IMR-90 (cell line): ENCODE data around the gene MSANTD1. TPM values are rescaled to one million over a fixed set of nuclear protein-coding genes. Genes with fewer than 3 reads are reported as not detected.

ENCODE experiments used
- ATAC-seq: fragments of 200-7000 bp; cut with Tn5 transposase; 2 replicates; pipeline ENCODE4 v1.9.1; 2020; ENCODE audit warnings: low read depth, mild to moderate bottlenecking, moderate library complexity
- BruUV-seq: library from RNA; stranded (reverse); fragments of 400-500 nt; replicated peaks from 2 replicates; lab custom pipeline; 2021; lab: Mats Ljungman, UMichigan
- CTCF ChIA-PET: fragments of 300-600 bp; formaldehyde crosslinking; extraction: SDS; loops from one replicate; lab custom pipeline; 2021; ENCODE audit warnings: antibody characterized with exemption; lab: Yijun Ruan, JAX
- POLR2A ChIA-PET: fragments of 300-600 bp; sonication (Branson Sonifier 250); formaldehyde crosslinking; loops from one replicate; lab custom pipeline; 2022; ENCODE audit warnings: antibody characterized with exemption; ENCODE audit not compliant: unreplicated experiment; lab: Charles Lee
- DNase-seq: peaks from one replicate; pipeline ENCODE4 v3.0.0; 2013
- H2AFZ ChIP-seq: replicated peaks from 2 replicates; pipeline ENCODE3; 2013; ENCODE audit warnings: low read length, mild to moderate bottlenecking; ENCODE audit not compliant: poor library complexity
- H2AK5ac ChIP-seq: 2 replicates; pipeline ENCODE4 v1.6.1; 2013; ENCODE audit warnings: low read depth, low read length, inconsistent platforms
- H2AK9ac ChIP-seq: replicated peaks from 2 replicates; pipeline ENCODE3; 2013; ENCODE audit warnings: mild to moderate bottlenecking, low read depth, low read length, moderate library complexity; ENCODE audit not compliant: poor library complexity
- H2BK120ac ChIP-seq: 2 replicates; pipeline ENCODE4 v1.6.1; 2013; ENCODE audit warnings: low read depth, low read length, inconsistent platforms
- H2BK15ac ChIP-seq: 3 replicates; pipeline ENCODE4 v1.6.1; 2013; ENCODE audit warnings: low read depth, low read length, inconsistent platforms
- H2BK20ac ChIP-seq: 2 replicates; pipeline ENCODE4 v1.6.1; 2013; ENCODE audit warnings: low read depth, mild to moderate bottlenecking, inconsistent platforms, low read length, moderate library complexity
- H2BK5ac ChIP-seq: 2 replicates; pipeline ENCODE4 v1.6.1; 2013; ENCODE audit warnings: mild to moderate bottlenecking, low read depth, low read length, inconsistent platforms; ENCODE audit not compliant: poor library complexity, severe bottlenecking
- H3K14ac ChIP-seq: replicated peaks from 2 replicates; pipeline ENCODE4 v1.6.1; 2013; ENCODE audit warnings: low read depth, low read length, inconsistent platforms
- H3K18ac ChIP-seq: 2 replicates; pipeline ENCODE4 v1.6.1; 2013; ENCODE audit warnings: low read depth, low read length, control low read depth
- H3K23ac ChIP-seq: 2 replicates; pipeline ENCODE4 v1.6.1; 2013; ENCODE audit warnings: low read depth, low read length, inconsistent platforms
- H3K27ac ChIP-seq: 2 replicates; pipeline ENCODE4 v1.5.1; 2013; ENCODE audit warnings: mild to moderate bottlenecking, control low read depth, low read length; ENCODE audit not compliant: insufficient read depth
- H3K27me3 ChIP-seq: 2 replicates; pipeline ENCODE4 v1.6.1; 2013; ENCODE audit warnings: low read length; ENCODE audit not compliant: control insufficient read depth, insufficient read depth
- H3K36me3 ChIP-seq: 2 replicates; pipeline ENCODE4 v1.6.1; 2013; ENCODE audit warnings: low read length, mixed read lengths; ENCODE audit not compliant: control insufficient read depth, insufficient read depth
- H3K4ac ChIP-seq: 2 replicates; pipeline ENCODE4 v1.6.1; 2013; ENCODE audit warnings: low read depth, low read length, inconsistent platforms
- H3K4me1 ChIP-seq: 2 replicates; pipeline ENCODE4 v1.6.1; 2013; ENCODE audit warnings: low read length, mixed read lengths; ENCODE audit not compliant: control insufficient read depth, insufficient read depth
- H3K4me2 ChIP-seq: 2 replicates; pipeline ENCODE4 v1.6.1; 2013; ENCODE audit warnings: low read depth, mild to moderate bottlenecking, control low read depth, low read length, moderate library complexity
- H3K4me3 ChIP-seq: 2 replicates; pipeline ENCODE4 v1.5.1; 2013; ENCODE audit warnings: low read depth, mild to moderate bottlenecking, control low read depth, low read length, moderate library complexity; ENCODE audit not compliant: insufficient read depth
- H3K56ac ChIP-seq: 2 replicates; pipeline ENCODE4 v1.6.1; 2013; ENCODE audit warnings: low read length, inconsistent platforms; ENCODE audit not compliant: insufficient read depth; ENCODE audit errors: extremely low read depth
- H3K79me1 ChIP-seq, 2 experiments: 2 replicates each; pipeline ENCODE4 v1.6.1; 2013; ENCODE audit warnings: low read length in 2 of 2, inconsistent platforms in 1 of 2, low read depth in 1 of 2
- H3K9ac ChIP-seq: 2 replicates; pipeline ENCODE4 v1.6.1; 2013; ENCODE audit warnings: low read depth, low read length, control low read depth
- H3K9me1 ChIP-seq: 2 replicates; pipeline ENCODE4 v1.6.1; 2013; ENCODE audit warnings: low read length, inconsistent platforms; ENCODE audit not compliant: insufficient read depth
- H3K9me3 ChIP-seq: 2 replicates; pipeline ENCODE4 v1.6.1; 2013; ENCODE audit warnings: low read length; ENCODE audit not compliant: control insufficient read depth, insufficient read depth
- H4K20me1 ChIP-seq: 2 replicates; pipeline ENCODE4 v1.6.1; 2013; ENCODE audit warnings: low read length, inconsistent platforms; ENCODE audit not compliant: insufficient read depth
- H4K5ac ChIP-seq: 2 replicates; pipeline ENCODE4 v1.6.1; 2013; ENCODE audit warnings: mild to moderate bottlenecking, low read depth, low read length, control low read depth
- H4K8ac ChIP-seq, 2 experiments: 2 replicates each; pipeline ENCODE4 v1.6.1; 2013; ENCODE audit warnings: low read depth in 2 of 2, low read length in 2 of 2, control low read depth in 1 of 2, inconsistent platforms in 1 of 2
- H4K91ac ChIP-seq: 2 replicates; pipeline ENCODE4 v1.6.1; 2013; ENCODE audit warnings: low read depth, low read length, inconsistent platforms; ENCODE audit not compliant: insufficient read depth
- CHD1 ChIP-seq: IDR thresholded peaks from 2 replicates; pipeline ENCODE4 v1.6.1; 2012; ENCODE audit warnings: low read depth, low read length, improper control_type of control experiment
- FOS ChIP-seq: fragments of 150-350 bp; IDR thresholded peaks from 2 replicates; pipeline ENCODE4 v1.6.1; 2016; ENCODE audit warnings: low read depth, low read length
- NFE2L2 ChIP-seq: fragments of 150-350 bp; IDR thresholded peaks from 2 replicates; pipeline ENCODE4 v1.6.1; 2016; ENCODE audit warnings: low read depth, mild to moderate bottlenecking, low read length
- RAD21 ChIP-seq: IDR thresholded peaks from 2 replicates; pipeline ENCODE4 v1.6.1; 2012; ENCODE audit warnings: low read length, improper control_type of control experiment
- RCOR1 ChIP-seq: IDR thresholded peaks from 2 replicates; pipeline ENCODE4 v1.6.1; 2012; ENCODE audit warnings: mild to moderate bottlenecking, low read length, improper control_type of control experiment; ENCODE audit not compliant: insufficient replicate concordance
- WGBS, 2 experiments: methylation state at CpG; one replicate each; pipeline versions ENCODE4 v1.1.5 to v1.1.7; 2013; ENCODE audit warnings: missing lambda C conversion rate in 2 of 2; ENCODE audit not compliant: insufficient read length in 1 of 2; ENCODE audit errors: extremely low coverage in 2 of 2; 5-methylcytosine and 5-hydroxymethylcytosine counted together
- dilution Hi-C: fragments of 300-500 bp; cut with HindIII; formaldehyde crosslinking; loops from one replicate; pipeline ENCODE4 v1.14.3; 2018; ENCODE audit warnings: low sequenced_read_pairs; ENCODE audit not compliant: unreplicated experiment
- in situ Hi-C: fragments of 300-500 bp; cut with MboI; formaldehyde crosslinking; loops from 3 replicates; pipeline ENCODE4 v1.14.3; 2019; ENCODE audit warnings: low sequenced_read_pairs, inconsistent platforms, mixed read lengths
- intact Hi-C: fragments of 100-400 bp; cut with micrococcal nuclease; formaldehyde crosslinking; loops from 2 replicates; pipeline ENCODE4 v1.10.0; 2022
- polyA plus RNA-seq, 3 experiments: library from polyadenylated mRNA; depleted of rRNA; stranded (reverse); fragments of >200 nt; gene quantifications; 2 replicates each; pipeline ENCODE4 v1.2.3, GENCODE V29; 2012; ENCODE audit warnings: low replicate concordance in 1 of 3
- total RNA-seq: library from RNA; depleted of rRNA; stranded (reverse); fragments of >200 nt; gene quantifications from 2 replicates; pipeline ENCODE4 v1.2.3, GENCODE V29; 2012
- TF ChIP-seq, protein P1 (sequence below): fragments of 150-350 bp; IDR thresholded peaks from 2 replicates; pipeline ENCODE4 v1.6.1; 2016; ENCODE audit warnings: low read depth, mild to moderate bottlenecking, low read length, moderate library complexity, borderline replicate concordance
- TF ChIP-seq, protein P2 (sequence below): fragments of 150-350 bp; IDR thresholded peaks from 2 replicates; pipeline ENCODE4 v1.6.1; 2017; ENCODE audit warnings: mild to moderate bottlenecking, antibody characterized with exemption, low read length, low read depth

Gene MSANTD1
- total and polyA plus RNA-seq, 2 of the 4 experiments (the other 2 are of a cell fraction): under 0.01 to 0.07 TPM

DNA sequence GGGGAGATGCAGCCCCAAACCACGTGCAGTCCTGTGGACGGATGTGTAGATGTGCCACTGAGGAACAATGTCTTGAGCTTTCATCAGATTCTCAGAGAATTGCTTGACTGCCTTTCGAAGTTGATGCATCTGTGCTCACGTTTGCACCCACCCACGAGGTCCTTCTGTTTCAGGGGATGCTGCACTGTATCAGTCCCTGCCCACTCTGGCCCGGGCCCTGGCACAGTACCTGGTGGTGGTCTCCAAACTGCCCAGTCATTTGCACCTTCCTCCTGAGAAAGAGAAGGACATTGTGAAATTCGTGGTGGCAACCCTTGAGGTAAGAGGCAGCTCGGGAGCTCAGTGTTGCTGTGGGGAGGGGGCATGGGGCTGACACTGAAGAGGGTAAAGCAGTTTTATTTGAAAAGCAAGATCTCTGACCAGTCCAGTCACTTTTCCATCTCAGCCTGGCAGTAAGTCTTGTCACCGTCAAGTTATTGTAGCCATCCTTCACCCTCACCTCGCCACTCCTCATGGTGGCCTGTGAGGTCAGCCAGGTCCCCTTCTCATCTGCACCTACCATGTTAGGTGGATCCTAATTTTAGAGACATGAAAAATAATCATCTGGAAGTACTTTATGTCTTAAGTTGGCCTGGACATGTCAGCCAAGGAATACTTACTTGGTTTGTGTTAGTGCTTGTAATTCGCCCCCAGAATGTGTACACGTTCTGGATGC lies 36.4 kb upstream of the MSANTD1 start:
- 98% methylated on average over 5 of the region's 12 CpGs; no CpG with 5 or more reads in 1 of the 2 experiments for WGBS, 2 experiments
- intact Hi-C loops: no loop called here
- H3K4ac ChIP-seq: no peak overlapping the region
- H4K91ac ChIP-seq: no peak overlapping the region
- no peak overlapping the region for H2AK9ac ChIP-seq
- no peak overlapping the region for H2BK120ac ChIP-seq
- H2BK20ac ChIP-seq: no peak overlapping the region
- H4K8ac ChIP-seq: no peak overlapping the region
- H3K23ac ChIP-seq: no peak overlapping the region
- H2AFZ ChIP-seq: no peak overlapping the region
- no peak overlapping the region for H3K4me3 ChIP-seq
- no peaks in the 10 kb centered on the region for H3K4me1 ChIP-seq
- peaks cover 55% of the 10 kb centered on the region for H3K36me3 ChIP-seq
- no peak overlapping the region for H3K27ac ChIP-seq
- H4K20me1 ChIP-seq: no peaks in the 10 kb centered on the region
- no peak overlapping the region for H4K5ac ChIP-seq
- no peaks in the 10 kb centered on the region for H3K27me3 ChIP-seq
- H2AK5ac ChIP-seq: no peak overlapping the region
- TF ChIP-seq, protein P1, sequence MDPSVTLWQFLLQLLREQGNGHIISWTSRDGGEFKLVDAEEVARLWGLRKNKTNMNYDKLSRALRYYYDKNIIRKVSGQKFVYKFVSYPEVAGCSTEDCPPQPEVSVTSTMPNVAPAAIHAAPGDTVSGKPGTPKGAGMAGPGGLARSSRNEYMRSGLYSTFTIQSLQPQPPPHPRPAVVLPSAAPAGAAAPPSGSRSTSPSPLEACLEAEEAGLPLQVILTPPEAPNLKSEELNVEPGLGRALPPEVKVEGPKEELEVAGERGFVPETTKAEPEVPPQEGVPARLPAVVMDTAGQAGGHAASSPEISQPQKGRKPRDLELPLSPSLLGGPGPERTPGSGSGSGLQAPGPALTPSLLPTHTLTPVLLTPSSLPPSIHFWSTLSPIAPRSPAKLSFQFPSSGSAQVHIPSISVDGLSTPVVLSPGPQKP: no peak
- TF ChIP-seq FOS: no peak
- TF ChIP-seq RAD21: no peak
- TF ChIP-seq, protein P2, sequence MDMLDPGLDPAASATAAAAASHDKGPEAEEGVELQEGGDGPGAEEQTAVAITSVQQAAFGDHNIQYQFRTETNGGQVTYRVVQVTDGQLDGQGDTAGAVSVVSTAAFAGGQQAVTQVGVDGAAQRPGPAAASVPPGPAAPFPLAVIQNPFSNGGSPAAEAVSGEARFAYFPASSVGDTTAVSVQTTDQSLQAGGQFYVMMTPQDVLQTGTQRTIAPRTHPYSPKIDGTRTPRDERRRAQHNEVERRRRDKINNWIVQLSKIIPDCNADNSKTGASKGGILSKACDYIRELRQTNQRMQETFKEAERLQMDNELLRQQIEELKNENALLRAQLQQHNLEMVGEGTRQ: no peak
- no peak for TF ChIP-seq RCOR1
- no peak for TF ChIP-seq NFE2L2
- TF ChIP-seq CHD1: no peak
- H3K9me1 ChIP-seq: peaks cover 11% of the 10 kb centered on the region
- dilution Hi-C loops: no loop called here
- no peak overlapping the region for H3K18ac ChIP-seq
- H2BK15ac ChIP-seq: no peak overlapping the region
- ChIA-PET CTCF (no interaction called here), POLR2A (no interaction called here)
- H3K56ac ChIP-seq: no peak overlapping the region
- no peaks in the 10 kb centered on the region for H3K9me3 ChIP-seq
- ATAC-seq: no peak
- H3K4me2 ChIP-seq: no peak overlapping the region
- H2BK5ac ChIP-seq: no peak overlapping the region
- no peak overlapping the region for H3K14ac ChIP-seq
- in situ Hi-C loops: no loop called here
- no peaks in the 10 kb centered on the region for H3K79me1 ChIP-seq
- no peak for DNase-seq
- no TSS peak for BruUV-seq
- no peak overlapping the region for H3K9ac ChIP-seq
